ENCODE data around the gene MIB2.

- TF ChIP-seq TCF7L2 (IDR thresholded peaks at IDR 0.05; ENCODE audit: low read depth, low read length) (no peak), CTCF (IDR thresholded peaks at IDR 0.05) (no peak), POLR2AphosphoS5 (IDR thresholded peaks at IDR 0.05; ENCODE audit: low read depth, low read length) (no peak)
These were observed 10.5 kb downstream of the MIB2 start for GRCh38 chr1:1625824-1626206.
